ENCODE results near the gene BCKDHB. TPM values are rescaled to one million over a fixed set of nuclear protein-coding genes. Genes with fewer than 3 reads are reported as not detected.

BCKDHB gene
- total RNA-seq, 1 experiment from 2014 or later, result 24.3 TPM

DNA sequence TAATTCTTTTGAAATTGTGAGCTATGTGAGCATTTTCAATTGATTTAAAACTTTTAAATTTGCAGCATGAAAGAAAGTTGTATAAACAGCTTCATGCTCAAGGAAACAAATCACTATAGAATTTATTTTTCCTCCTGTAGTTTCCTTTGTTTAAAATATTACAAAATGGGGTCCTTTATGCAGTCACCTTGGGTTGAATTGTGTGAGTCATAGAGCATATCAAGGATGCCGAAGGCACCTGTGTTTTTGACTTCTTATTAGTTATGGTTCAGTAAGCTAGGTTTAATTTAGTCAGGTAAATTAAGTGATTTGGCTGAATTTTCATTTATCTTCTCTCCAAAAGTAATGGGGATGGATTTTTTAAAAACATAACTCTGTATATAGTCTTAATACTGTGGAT, 96.8 kb downstream of the BCKDHB start:
- ATAC-seq (no peak), DNase-seq (ENCODE audit: low spot score) (no peak)
- no peak for TF ChIP-seq ZNF396 (CRISPR knock-in tag; IDR thresholded peaks at IDR 0.05; ENCODE audit: borderline replicate concordance)
- TF ChIP-seq FOXJ3 (CRISPR knock-in tag; IDR thresholded peaks at IDR 0.05; ENCODE audit: borderline replicate concordance), result no peak
- TF ChIP-seq GTF2I (CRISPR knock-in tag; conservative IDR thresholded peaks at IDR 0.05), result no peak
- no peak for TF ChIP-seq GRHL2 (CRISPR knock-in tag; IDR thresholded peaks at IDR 0.05; ENCODE audit: insufficient replicate concordance, severe bottlenecking)
- no peak for TF ChIP-seq ZNF138 (CRISPR knock-in tag; conservative IDR thresholded peaks at IDR 0.05)
- no peak overlapping the region for H3K27ac Mint-ChIP-seq
- H3K9me3 Mint-ChIP-seq, result no peaks in the 10 kb centered on the region
- no peaks in the 10 kb centered on the region for H3K4me1 Mint-ChIP-seq
- H3K36me3 Mint-ChIP-seq, result no peaks in the 10 kb centered on the region
- ChIA-PET CTCF (interaction anchor here (1.4 kb wide), 1 partner anchor 11 kb away, joined by 3 read pairs; no protein-coding TSS in a partner anchor), POLR2A (no interaction called here)
- no peak overlapping the region for H3K4me3 Mint-ChIP-seq
- H3K27me3 Mint-ChIP-seq (ENCODE audit: low read depth), result no peaks in the 10 kb centered on the region

DNA sequence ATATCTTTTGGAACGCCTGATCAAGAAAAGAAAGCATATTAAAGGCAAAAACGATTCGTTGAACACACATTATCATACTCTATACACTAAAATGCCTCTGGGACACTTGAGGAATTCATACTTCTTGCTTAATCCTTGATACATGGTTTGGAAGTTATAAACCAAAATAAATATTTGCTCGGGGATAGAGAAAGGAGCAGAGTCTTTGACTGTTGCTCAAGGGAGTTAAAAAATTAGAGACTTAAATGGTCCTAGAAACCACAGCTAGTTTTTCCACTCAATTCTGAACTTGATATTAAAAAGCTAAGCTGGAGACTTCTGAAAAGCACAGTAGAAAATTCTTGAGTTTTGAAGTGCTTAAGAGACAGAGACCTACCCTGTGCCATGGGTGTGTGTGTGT, 98.9 kb downstream of the BCKDHB start:
- no peak overlapping the region for H3K27ac Mint-ChIP-seq

GRCh38 chr6:80206758-80207157, 100.3 kb downstream of the BCKDHB start:
- no peak for DNase-seq (ENCODE audit: low spot score)
- Mint-ChIP-seq H3K27me3 (ENCODE audit: low read depth) (no peaks in the 10 kb centered on the region), H3K27ac (no peak overlapping the region), H3K9me3 (no peaks in the 10 kb centered on the region), H3K4me3 (no peak overlapping the region), H3K4me1 (peaks cover 24% of the 10 kb centered on the region), H3K36me3 (no peaks in the 10 kb centered on the region)
- ATAC-seq, result no peak
- POLR2A ChIA-PET, result no interaction called here
- CTCF ChIA-PET, result interaction anchor here (2.1 kb wide), 1 partner anchor 7 kb away, joined by 9 read pairs; no protein-coding TSS in a partner anchor
- TF ChIP-seq MLX (CRISPR knock-in tag; IDR thresholded peaks at IDR 0.05), result no peak
- no peak for TF ChIP-seq TP53 (CRISPR knock-in tag; IDR thresholded peaks at IDR 0.05)
- no peak for TF ChIP-seq SP1 (CRISPR knock-in tag; conservative IDR thresholded peaks at IDR 0.05)
- TF ChIP-seq RORB (CRISPR knock-in tag; IDR thresholded peaks at IDR 0.05), result no peak
- TF ChIP-seq CBFB (CRISPR knock-in tag; IDR thresholded peaks at IDR 0.05; ENCODE audit: low read depth), result no peak
- TF ChIP-seq MAX (CRISPR knock-in tag; IDR thresholded peaks at IDR 0.05), result no peak
- no peak for TF ChIP-seq ATF2 (CRISPR knock-in tag; IDR thresholded peaks at IDR 0.05; ENCODE audit: borderline replicate concordance, low read depth)
- TF ChIP-seq SOX15 (CRISPR knock-in tag; IDR thresholded peaks at IDR 0.05), result no peak
- TF ChIP-seq ESRRA (CRISPR knock-in tag; IDR thresholded peaks at IDR 0.05; ENCODE audit: borderline replicate concordance), result no peak
- TF ChIP-seq ZBTB21 (CRISPR knock-in tag; IDR thresholded peaks at IDR 0.05; ENCODE audit: borderline replicate concordance), result no peak
- TF ChIP-seq GRHL2 (CRISPR knock-in tag; IDR thresholded peaks at IDR 0.05; ENCODE audit: insufficient replicate concordance, severe bottlenecking), result no peak
- no peak for TF ChIP-seq FOXP4 (CRISPR knock-in tag; IDR thresholded peaks at IDR 0.05)
- TF ChIP-seq NFE2L1 (CRISPR knock-in tag; IDR thresholded peaks at IDR 0.05), result no peak

More for the DNA sequence above, 98.9 kb downstream of the BCKDHB start:
- ATAC-seq (no peak), DNase-seq (ENCODE audit: low spot score) (no peak)
- CTCF ChIA-PET, result interaction anchor here (2.1 kb wide), 1 partner anchor 9 kb away, joined by 9 read pairs; no protein-coding TSS in a partner anchor
- POLR2A ChIA-PET, result interaction anchor here (1.1 kb wide), 1 partner anchor 9 kb away, joined by 3 read pairs; no protein-coding TSS in a partner anchor
- no peaks in the 10 kb centered on the region for H3K9me3 Mint-ChIP-seq
- H3K4me3 Mint-ChIP-seq, result no peak overlapping the region
- H3K27me3 Mint-ChIP-seq (ENCODE audit: low read depth), result no peaks in the 10 kb centered on the region
- H3K4me1 Mint-ChIP-seq, result peaks cover 10% of the 10 kb centered on the region
- TF ChIP-seq ATF1 (CRISPR knock-in tag; IDR thresholded peaks at IDR 0.05) (no peak), FOXP4 (CRISPR knock-in tag; IDR thresholded peaks at IDR 0.05) (no peak), HMGXB4 (CRISPR knock-in tag; IDR thresholded peaks at IDR 0.05) (no peak)
- TF ChIP-seq, protein P1, sequence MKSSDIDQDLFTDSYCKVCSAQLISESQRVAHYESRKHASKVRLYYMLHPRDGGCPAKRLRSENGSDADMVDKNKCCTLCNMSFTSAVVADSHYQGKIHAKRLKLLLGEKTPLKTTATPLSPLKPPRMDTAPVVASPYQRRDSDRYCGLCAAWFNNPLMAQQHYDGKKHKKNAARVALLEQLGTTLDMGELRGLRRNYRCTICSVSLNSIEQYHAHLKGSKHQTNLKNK (CRISPR knock-in tag; IDR thresholded peaks at IDR 0.05), result no peak
- H3K36me3 Mint-ChIP-seq, result no peaks in the 10 kb centered on the region

Measured in WTC11 (cell line).